HG03457 (cell line): ENCODE results near the gene ADAMTS14.

ENCODE experiments used
- ATAC-seq: cut with Tn5 transposase; IDR thresholded peaks from one replicate; pipeline ENCODE4 v1.9.1; 2021; ENCODE audit warnings: moderate number of reproducible peaks; ENCODE audit not compliant: unreplicated experiment

Gene ADAMTS14

DNA sequence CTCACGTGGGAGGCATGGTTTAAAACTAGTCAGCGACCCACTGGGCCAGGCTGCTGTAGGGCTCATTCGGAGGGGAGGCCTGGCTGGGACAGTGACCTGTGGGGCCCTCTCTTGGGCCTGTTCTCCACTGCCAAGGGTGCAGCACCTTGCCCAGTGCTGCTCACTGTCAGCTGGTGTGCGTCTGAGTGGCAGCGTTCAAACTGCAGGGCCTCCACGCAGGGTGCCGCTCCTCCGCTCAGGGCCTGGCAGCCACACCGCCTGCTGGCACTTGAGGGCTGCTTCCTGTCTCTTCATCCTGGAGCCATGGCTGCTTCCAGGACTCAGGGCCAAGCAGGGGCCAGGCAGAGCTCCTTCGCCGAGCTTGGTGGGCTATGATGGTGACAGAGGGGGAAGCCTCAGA, 18.3 kb downstream of the ADAMTS14 start:
- no peak for ATAC-seq

DNA sequence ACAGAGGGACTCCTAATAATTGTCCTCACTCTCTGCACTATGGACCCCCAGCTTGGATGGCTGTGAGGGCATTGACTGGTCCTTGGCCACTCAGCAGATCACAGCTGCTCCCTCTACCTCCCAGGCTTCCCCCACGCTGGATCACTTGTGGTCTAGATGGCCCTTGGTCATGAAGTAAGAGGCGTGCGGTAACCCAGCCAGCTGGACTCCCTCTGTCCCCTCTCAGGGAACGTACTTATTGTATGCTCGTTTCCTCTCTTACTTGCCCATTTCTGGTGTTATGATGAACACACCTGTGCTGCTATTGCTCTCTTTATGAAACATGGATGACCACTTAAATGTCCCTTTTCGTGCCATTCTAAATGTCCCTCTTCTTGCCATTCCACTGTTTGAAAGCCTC, 19.3 kb downstream of the ADAMTS14 start:
- no peak for ATAC-seq

- no peak for ATAC-seq
Measured at GRCh38 chr10:70692043-70692603, 19.8 kb downstream of the ADAMTS14 start.

DNA sequence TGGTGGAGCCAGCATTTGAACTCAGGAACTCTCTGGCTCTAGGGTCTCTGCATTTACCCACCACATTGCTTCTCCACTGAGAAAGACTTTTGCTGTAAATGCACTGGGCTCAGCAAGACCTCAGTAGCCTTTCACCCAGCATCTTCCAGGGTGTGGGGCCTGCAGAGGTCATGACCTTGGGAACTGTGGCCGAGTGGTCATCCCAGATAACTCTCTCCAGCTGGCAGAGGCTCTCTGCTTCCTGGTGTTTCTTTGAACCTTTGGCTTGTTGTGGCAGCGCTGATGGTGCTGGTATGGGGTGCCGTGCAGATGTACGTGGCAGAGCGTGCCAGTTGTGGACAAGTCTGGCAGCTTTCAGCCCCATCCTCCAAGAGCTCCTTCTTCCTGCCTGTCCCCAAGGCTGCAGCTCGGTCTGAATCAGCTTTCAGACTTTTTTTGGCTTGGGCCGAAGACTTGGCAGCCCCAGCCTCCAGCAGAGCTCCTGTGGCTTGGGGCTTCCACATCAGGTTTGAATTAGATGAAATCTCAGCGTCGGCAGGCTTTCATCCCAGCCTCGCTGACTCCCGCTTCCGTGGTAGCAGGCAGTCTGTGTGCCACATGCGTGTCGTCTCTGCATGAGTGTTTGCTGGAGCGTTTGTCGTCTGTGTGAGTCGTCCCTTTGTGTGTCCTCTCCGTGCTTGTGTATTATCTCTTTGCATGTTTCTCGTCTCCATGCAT, 21.5 kb downstream of the ADAMTS14 start:
- no peak for ATAC-seq

- no peak for ATAC-seq
Measured at GRCh38 chr10:70694418-70695141, 22.3 kb downstream of the ADAMTS14 start.

DNA sequence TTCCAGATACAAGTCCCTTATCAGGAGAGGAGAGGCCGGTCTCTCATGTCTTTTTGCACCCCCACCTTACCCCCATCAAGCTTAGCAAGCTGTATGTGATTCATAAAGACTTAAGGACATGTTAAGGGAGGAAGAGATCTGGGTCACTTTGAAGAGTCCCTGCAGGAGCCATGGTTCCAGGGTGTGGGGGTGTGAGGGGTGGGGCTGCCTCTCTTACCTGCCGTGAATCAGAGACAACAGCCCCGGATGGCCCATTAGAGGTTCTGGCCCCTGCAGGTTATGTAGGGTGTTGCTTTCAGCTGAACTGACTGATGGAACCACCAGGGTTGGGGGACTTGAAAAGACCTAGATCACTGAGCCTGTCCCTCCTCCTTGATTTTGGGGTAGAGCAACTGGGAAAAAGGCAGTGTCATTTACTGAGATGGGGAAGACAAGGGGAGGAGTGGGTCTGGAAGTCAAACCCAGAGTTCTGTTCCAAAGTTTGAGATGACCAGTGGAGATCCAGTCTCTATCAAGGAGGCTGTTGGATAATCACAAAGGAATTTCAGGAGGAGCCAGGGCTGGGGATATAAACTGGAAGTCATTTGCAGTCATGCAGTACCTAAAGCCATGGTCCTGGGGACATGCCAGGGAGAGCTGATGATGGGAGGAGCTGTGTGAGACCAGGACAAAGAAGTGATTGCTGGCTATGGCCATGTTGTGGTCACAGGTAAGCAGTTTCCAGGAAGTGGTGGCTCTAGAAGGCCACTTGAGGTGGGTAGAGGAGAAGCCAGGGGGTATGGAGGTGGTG, 23.1 kb downstream of the ADAMTS14 start:
- no peak for ATAC-seq

DNA sequence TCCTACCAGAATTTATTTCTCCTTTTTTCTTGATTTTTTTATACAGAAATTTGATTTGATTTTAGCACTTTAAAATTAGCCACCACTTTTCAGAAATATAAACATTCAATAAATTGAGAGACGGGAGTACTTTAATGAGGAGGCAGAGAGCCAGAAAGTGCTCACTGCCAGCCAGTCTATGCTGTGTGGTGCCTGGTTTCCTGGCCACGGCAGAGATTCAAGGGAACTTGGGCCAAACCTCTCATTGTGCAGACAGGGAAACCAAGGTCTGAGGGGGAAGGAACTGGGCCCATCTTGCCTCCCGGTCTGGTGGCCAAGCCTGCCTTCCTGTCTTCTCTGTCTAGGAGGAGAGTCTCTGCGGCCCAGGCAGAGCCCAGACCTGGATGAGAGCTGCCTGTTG, 25.9 kb downstream of the ADAMTS14 start:
- ATAC-seq = no peak

DNA sequence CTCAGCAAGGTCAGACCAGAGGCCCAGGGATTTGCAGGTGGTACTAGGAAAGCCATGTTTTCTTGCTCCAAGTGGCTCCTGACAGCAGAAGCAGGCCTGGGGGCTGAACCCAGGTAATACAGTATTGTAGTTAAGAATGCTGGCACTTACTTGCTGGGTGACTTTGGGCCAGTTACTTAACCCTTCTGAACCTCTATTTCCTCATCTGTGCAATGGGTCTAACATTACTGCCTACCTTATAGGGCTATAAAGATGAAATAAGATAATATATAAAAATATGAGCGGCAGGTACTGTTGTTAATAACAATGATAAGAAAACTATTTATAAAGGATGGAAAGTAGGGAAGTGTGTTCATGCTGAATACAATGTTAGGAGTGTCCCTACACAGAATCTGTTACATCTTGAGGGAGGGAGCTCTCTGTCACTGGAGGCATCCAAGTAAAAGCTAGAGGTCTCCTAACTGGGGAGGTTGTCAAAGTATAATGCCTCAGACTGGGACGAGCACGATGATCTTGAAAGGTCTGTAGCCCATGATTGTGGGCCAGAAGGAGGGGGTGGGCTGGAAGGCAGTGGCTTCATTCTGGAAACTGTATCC, 26.9 kb downstream of the ADAMTS14 start:
- ATAC-seq = no peak

GRCh38 chr10:70699659-70700174, 27.4 kb downstream of the ADAMTS14 start:
- ATAC-seq = no peak

DNA sequence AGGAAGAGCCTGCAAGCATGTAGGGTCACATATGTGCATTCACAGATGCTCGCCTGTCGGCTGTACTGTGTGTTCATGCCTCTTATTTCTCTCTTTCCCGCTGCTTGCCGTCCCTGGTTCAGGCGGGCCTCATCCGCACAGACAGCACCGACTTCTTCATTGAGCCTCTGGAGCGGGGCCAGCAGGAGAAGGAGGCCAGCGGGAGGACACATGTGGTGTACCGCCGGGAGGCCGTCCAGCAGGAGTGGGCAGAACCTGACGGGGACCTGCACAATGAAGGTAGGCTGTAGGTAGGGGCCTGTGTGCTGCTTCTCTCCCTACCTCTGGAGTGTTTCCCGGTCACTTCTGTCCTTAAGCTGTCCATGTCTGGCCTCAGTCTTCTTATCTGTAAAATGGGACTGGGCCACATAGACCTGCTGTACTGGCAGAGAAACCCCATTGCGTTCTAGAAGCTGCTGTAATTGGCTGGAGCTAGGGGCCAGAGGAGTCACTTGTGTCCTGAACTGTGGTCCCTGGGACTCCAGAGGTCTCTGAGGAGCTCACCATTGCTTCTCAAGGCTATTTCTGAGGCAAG, 30.0 kb downstream of the ADAMTS14 start:
- no peak for ATAC-seq

DNA sequence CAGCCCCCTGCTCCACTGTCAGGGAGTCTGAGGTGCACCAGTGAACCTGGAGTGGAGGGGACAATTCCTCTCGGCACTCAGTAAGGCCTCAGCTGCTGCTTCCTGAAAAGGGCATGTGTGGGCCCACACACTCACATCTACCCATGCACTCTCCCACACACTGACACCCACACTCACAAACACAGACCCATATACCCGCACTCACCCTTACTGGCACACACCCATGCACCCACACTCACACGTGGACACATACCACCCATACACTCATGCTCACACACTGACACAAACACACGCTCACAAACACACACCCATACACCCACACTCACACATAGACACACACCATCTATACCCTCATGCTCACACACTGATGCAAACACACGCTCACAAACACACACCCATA, 31.9 kb downstream of the ADAMTS14 start:
- ATAC-seq = no peak

DNA sequence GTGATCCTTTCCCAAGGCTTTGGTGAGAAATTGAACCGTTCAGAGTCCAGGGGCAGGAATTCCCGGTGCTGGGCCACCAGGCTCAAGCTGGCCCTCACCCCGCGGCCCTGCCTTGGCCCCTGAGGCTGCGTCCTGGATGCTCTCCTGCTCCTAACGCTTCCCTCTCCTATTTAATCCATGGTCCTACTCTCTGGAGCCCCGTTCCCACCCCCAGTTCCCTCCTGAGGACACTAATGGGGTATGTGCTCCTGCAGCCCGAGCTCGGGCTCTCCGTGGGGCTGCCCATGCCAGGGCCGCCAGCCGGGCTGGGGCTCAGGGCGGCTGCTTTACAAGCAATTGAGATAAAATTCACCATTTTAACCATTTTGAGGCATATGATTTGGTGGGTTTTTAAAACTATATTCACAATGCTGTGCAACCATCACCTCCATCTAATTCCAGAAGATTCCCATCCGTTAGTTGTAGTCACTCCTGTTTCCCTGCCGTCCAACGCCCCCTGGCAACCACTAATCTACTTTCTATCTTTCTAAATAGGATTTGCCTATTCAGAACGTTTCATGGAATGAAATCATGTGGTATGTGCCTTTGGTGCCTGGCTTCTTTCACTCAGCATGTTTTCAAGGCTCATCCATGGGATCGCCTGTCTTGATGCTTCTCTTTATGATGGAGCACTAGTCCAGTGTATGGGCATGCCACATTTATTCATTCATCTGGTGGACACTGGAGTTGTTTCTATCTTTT, 33.0 kb downstream of the ADAMTS14 start:
- no peak for ATAC-seq

DNA sequence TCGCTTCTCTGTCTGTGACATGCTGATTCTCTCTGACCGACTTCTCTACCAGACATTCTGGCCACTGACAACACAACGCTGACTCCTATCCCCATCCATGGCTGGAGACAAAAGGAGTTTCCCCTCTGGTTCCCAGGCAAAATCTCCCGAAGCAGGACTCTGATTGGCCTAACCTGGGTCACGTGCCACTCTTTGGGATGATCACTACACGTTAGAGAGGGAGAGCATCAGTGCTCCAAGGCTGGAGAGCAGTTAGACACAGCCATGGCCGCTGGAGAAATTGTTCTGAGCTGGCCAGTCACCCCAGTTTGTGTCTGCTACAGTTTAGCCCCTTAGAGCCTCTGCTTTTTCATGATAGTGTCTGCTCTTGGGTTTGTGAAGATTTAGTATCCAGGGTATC, 38.9 kb downstream of the ADAMTS14 start:
- ATAC-seq = no peak

DNA sequence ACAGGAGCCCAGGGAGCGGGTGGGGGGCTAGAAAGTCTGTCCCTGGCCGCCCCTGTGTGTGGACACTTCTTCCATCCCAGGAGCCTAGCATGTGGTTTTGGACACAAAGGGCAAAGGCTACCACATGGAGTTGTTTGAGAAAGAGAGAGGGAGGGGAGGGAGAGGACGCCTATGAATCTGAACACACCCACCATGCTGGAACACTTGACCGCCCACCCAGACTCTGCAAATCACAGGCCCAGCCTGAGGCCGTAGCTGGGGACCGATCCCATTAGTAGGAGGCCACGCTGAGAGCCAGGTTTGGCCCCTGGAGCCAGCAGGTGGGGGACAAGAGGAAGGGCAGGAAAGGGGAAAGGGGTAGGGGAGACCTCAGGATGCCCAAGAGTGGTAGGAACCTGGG, 39.6 kb downstream of the ADAMTS14 start:
- no peak for ATAC-seq

DNA sequence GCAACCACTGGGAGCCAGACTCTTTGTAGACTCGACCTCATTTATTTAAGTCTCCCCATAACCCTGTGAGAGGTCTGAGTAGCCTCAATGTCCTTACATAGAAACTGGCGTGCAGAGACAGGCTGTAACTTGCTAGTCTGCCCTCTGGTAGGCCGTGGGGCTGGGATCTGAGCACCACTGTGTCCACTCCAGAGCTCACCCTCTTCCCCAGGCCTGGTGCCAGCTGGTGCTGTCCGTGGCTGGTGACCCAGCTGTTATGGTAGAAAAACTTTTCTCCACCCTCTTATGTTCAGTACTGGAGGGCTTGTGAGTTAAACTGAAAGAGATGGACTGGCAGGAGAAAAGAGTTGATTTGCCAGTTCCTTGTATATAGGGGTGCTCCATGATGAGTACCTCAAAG, 41.9 kb downstream of the ADAMTS14 start:
- ATAC-seq = no peak

- ATAC-seq = no peak
Measured at GRCh38 chr10:70714951-70715350, 42.6 kb downstream of the ADAMTS14 start.

GRCh38 chr10:70715853-70716795, 43.8 kb downstream of the ADAMTS14 start:
- ATAC-seq = no peak

- no peak for ATAC-seq
Measured at GRCh38 chr10:70722820-70723424, 50.6 kb downstream of the ADAMTS14 start.
